DMS 273 (cell line): ENCODE results near the gene TSPAN5.
"Not testable (repeated sequence)": the region's sequence is repeated elsewhere in the genome, so short reads cannot be mapped to it uniquely, and the experiment has no call there.

Source experiments
- DNase-seq: peaks from one replicate; lab custom pipeline; 2025; ENCODE audit not compliant: unreplicated experiment; lab: John Stamatoyannopoulos, UW

The TSPAN5 gene

GRCh38 chr4:98469771-98470170 lies 188.6 kb downstream of the TSPAN5 start:
- peak; percentile 7 for DNase-seq

- DNase-seq = no peak
These were observed 189.7 kb downstream of the TSPAN5 start for GRCh38 chr4:98468709-98469108.

- peak; percentile 92 for DNase-seq
These were observed 190.8 kb downstream of the TSPAN5 start for GRCh38 chr4:98467627-98468072.

- no peak for DNase-seq
These were observed 191.4 kb downstream of the TSPAN5 start for GRCh38 chr4:98466868-98467599.

GRCh38 chr4:98462487-98462886 lies 195.9 kb downstream of the TSPAN5 start:
- DNase-seq = no peak

GRCh38 chr4:98461121-98461865 lies 197.1 kb downstream of the TSPAN5 start:
- DNase-seq = not testable (repeated sequence)

- DNase-seq = not testable (repeated sequence)
These were observed 201.0 kb downstream of the TSPAN5 start for GRCh38 chr4:98457422-98457821.

GRCh38 chr4:98452091-98452490 lies 206.3 kb downstream of the TSPAN5 start:
- DNase-seq = no peak

- DNase-seq = peak; percentile 45
These were observed 209.5 kb downstream of the TSPAN5 start for GRCh38 chr4:98448908-98449307.

- DNase-seq = peak; percentile 1
These were observed 210.8 kb downstream of the TSPAN5 start for GRCh38 chr4:98447648-98448047.

GRCh38 chr4:98446499-98447375 lies 211.7 kb downstream of the TSPAN5 start:
- DNase-seq = no peak

GRCh38 chr4:98444371-98444770 lies 214.0 kb downstream of the TSPAN5 start:
- DNase-seq = no peak

- no peak for DNase-seq
These were observed 223.6 kb downstream of the TSPAN5 start for GRCh38 chr4:98434816-98435215.

GRCh38 chr4:98433691-98434090 lies 224.7 kb downstream of the TSPAN5 start:
- no peak for DNase-seq

- no peak for DNase-seq
These were observed 227.6 kb downstream of the TSPAN5 start for GRCh38 chr4:98430708-98431403.

GRCh38 chr4:98423009-98423408 lies 235.4 kb downstream of the TSPAN5 start:
- no peak for DNase-seq

- no peak for DNase-seq
These were observed 237.3 kb downstream of the TSPAN5 start for GRCh38 chr4:98421111-98421510.
